Measurements from ENCODE around the gene CSNK2A3.

CSNK2A3 gene

GRCh38 chr11:11322101-11322500 is 30.9 kb downstream of the CSNK2A3 start:
- Histone ChIP-seq H2AK5ac (ENCODE audit: low read depth, low read length) (no peak overlapping the region), H3K79me1 (ENCODE audit: low read depth, low read length) (no peaks in the 10 kb centered on the region), H4K91ac (ENCODE audit: low read depth, low read length, poor library complexity) (no peak overlapping the region), H3K4me2 (ENCODE audit: insufficient read depth, low read length, poor library complexity, severe bottlenecking) (no peak overlapping the region), H3K4ac (ENCODE audit: low read length) (no peak overlapping the region), H2BK120ac (ENCODE audit: low read depth, low read length) (no peak overlapping the region), H3K4me3 (ENCODE audit: low read length in 2 of 2) (no peak overlapping the region), H2BK5ac (ENCODE audit: low read length) (no peak overlapping the region), H3K18ac (ENCODE audit: low read length) (no peak overlapping the region), H3K4me1 (ENCODE audit: control insufficient read depth in 2 of 2, insufficient read depth in 1 of 2, low read depth in 1 of 2, low read length in 2 of 2) (peaks cover 0 to 5% of the 10 kb centered on the region in 2 donors), H2BK12ac (ENCODE audit: low read length) (no peak overlapping the region), H2BK15ac (ENCODE audit: low read length) (no peak overlapping the region), H3K9ac (ENCODE audit: low read depth, low read length, poor library complexity) (no peak overlapping the region), H3K36me3 (replicated peaks in 1 of 2; ENCODE audit: control insufficient read depth in 2 of 2, insufficient read depth in 2 of 2, low read length in 2 of 2) (no peaks in the 10 kb centered on the region), H3K14ac (ENCODE audit: low read length) (no peak overlapping the region), H3K9me3 (replicated peaks in 1 of 2; ENCODE audit: control insufficient read depth in 2 of 2, insufficient read depth in 1 of 2, low read depth in 1 of 2, low read length in 2 of 2) (peaks cover 0 to 1% of the 10 kb centered on the region in 2 donors), H3K23ac (ENCODE audit: low read depth, low read length, poor library complexity) (no peak overlapping the region), H3K27ac (replicated peaks; ENCODE audit: low read length) (no peak overlapping the region), H2AFZ (ENCODE audit: low read length) (no peak overlapping the region), H4K8ac (ENCODE audit: low read depth, low read length) (no peak overlapping the region), H3K27me3 (ENCODE audit: control insufficient read depth in 3 of 3, insufficient read depth in 3 of 3, low read depth in 1 of 3, low read length in 3 of 3) (no peaks in the 10 kb centered on the region)
- DNase-seq (ENCODE audit: low spot score): no peak

- Histone ChIP-seq H3K18ac (ENCODE audit: low read length) (peak overlapping the region; percentile 18), H4K8ac (ENCODE audit: low read depth, low read length) (no peak overlapping the region), H3K79me1 (ENCODE audit: low read depth, low read length) (no peaks in the 10 kb centered on the region), H3K14ac (ENCODE audit: low read length) (no peak overlapping the region), H4K91ac (ENCODE audit: low read depth, low read length, poor library complexity) (no peak overlapping the region), H3K4ac (ENCODE audit: low read length) (no peak overlapping the region), H3K4me1 (ENCODE audit: control insufficient read depth in 2 of 2, insufficient read depth in 1 of 2, low read depth in 1 of 2, low read length in 2 of 2) (peaks cover 0 to 5% of the 10 kb centered on the region in 2 donors), H2AFZ (ENCODE audit: low read length) (no peak overlapping the region), H2AK5ac (ENCODE audit: low read depth, low read length) (no peak overlapping the region), H3K9ac (ENCODE audit: low read depth, low read length, poor library complexity) (no peak overlapping the region), H3K36me3 (replicated peaks in 1 of 2; ENCODE audit: control insufficient read depth in 2 of 2, insufficient read depth in 2 of 2, low read length in 2 of 2) (no peaks in the 10 kb centered on the region), H3K27me3 (ENCODE audit: control insufficient read depth in 3 of 3, insufficient read depth in 3 of 3, low read depth in 1 of 3, low read length in 3 of 3) (no peaks in the 10 kb centered on the region), H2BK12ac (ENCODE audit: low read length) (no peak overlapping the region), H3K27ac (replicated peaks; ENCODE audit: low read length) (no peak overlapping the region), H3K4me2 (ENCODE audit: insufficient read depth, low read length, poor library complexity, severe bottlenecking) (no peak overlapping the region), H3K9me3 (replicated peaks in 1 of 2; ENCODE audit: control insufficient read depth in 2 of 2, insufficient read depth in 1 of 2, low read depth in 1 of 2, low read length in 2 of 2) (peaks cover 0 to 1% of the 10 kb centered on the region in 2 donors), H3K4me3 (ENCODE audit: low read length in 2 of 2) (no peak overlapping the region), H2BK15ac (ENCODE audit: low read length) (no peak overlapping the region), H3K23ac (ENCODE audit: low read depth, low read length, poor library complexity) (no peak overlapping the region), H2BK5ac (ENCODE audit: low read length) (no peak overlapping the region), H2BK120ac (ENCODE audit: low read depth, low read length) (no peak overlapping the region)
- no peak for DNase-seq (ENCODE audit: low spot score)
- WGBS, 2 donors (ENCODE audit: extremely low coverage in 2 of 2, insufficient read length in 2 of 2, insufficient replicate concordance in 1 of 2): no CpG with 5 or more reads among the region's 2 CpGs
These were observed 32.2 kb downstream of the CSNK2A3 start for GRCh38 chr11:11320825-11321224.

DNA sequence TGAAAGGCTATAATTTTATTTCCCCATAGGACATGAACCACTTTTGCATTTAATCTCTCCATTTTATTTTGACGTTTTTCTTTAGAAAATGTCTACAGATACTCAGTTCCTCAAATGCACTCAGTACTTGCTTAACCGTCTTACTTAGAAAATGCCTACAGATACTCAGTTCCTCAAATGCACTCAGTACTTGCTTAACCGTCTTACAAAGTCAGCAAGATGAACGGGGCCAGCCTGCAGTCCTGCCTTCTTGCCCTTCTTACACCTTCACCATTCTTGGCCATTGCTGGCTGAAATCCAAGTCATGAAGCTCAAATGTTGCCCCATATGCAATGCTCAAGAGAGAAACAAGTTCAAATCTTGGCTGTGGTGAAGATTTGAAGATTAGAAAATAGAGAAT is 34.1 kb downstream of the CSNK2A3 start:
- Histone ChIP-seq H3K4me1 (ENCODE audit: control insufficient read depth in 2 of 2, insufficient read depth in 1 of 2, low read depth in 1 of 2, low read length in 2 of 2) (peaks cover 0 to 5% of the 10 kb centered on the region in 2 donors), H3K9ac (ENCODE audit: low read depth, low read length, poor library complexity) (no peak overlapping the region), H2AK5ac (ENCODE audit: low read depth, low read length) (no peak overlapping the region), H2BK5ac (ENCODE audit: low read length) (no peak overlapping the region), H3K9me3 (replicated peaks in 1 of 2; ENCODE audit: control insufficient read depth in 2 of 2, insufficient read depth in 1 of 2, low read depth in 1 of 2, low read length in 2 of 2) (no peaks in the 10 kb centered on the region), H3K14ac (ENCODE audit: low read length) (no peak overlapping the region), H2BK120ac (ENCODE audit: low read depth, low read length) (no peak overlapping the region), H2BK12ac (ENCODE audit: low read length) (no peak overlapping the region), H2AFZ (ENCODE audit: low read length) (no peak overlapping the region), H4K8ac (ENCODE audit: low read depth, low read length) (no peak overlapping the region), H3K4me3 (ENCODE audit: low read length in 2 of 2) (no peak overlapping the region), H3K79me1 (ENCODE audit: low read depth, low read length) (no peaks in the 10 kb centered on the region), H3K4me2 (ENCODE audit: insufficient read depth, low read length, poor library complexity, severe bottlenecking) (no peak overlapping the region), H3K27ac (replicated peaks; ENCODE audit: low read length) (no peak overlapping the region), H3K23ac (ENCODE audit: low read depth, low read length, poor library complexity) (no peak overlapping the region), H2BK15ac (ENCODE audit: low read length) (no peak overlapping the region), H3K18ac (ENCODE audit: low read length) (no peak overlapping the region), H4K91ac (ENCODE audit: low read depth, low read length, poor library complexity) (no peak overlapping the region), H3K36me3 (replicated peaks in 1 of 2; ENCODE audit: control insufficient read depth in 2 of 2, insufficient read depth in 2 of 2, low read length in 2 of 2) (no peaks in the 10 kb centered on the region), H3K27me3 (ENCODE audit: control insufficient read depth in 3 of 3, insufficient read depth in 3 of 3, low read depth in 1 of 3, low read length in 3 of 3) (no peaks in the 10 kb centered on the region), H3K4ac (ENCODE audit: low read length) (no peak overlapping the region)
- no peak for DNase-seq (ENCODE audit: low spot score)
- WGBS, 2 donors (ENCODE audit: extremely low coverage in 2 of 2, insufficient read length in 2 of 2, insufficient replicate concordance in 1 of 2): no CpG with 5 or more reads among the region's 4 CpGs

- H3K9me3 ChIP-seq (replicated peaks in 1 of 2; ENCODE audit: control insufficient read depth in 2 of 2, insufficient read depth in 1 of 2, low read depth in 1 of 2, low read length in 2 of 2): no peaks in the 10 kb centered on the region
- H3K79me1 ChIP-seq (ENCODE audit: low read depth, low read length): no peaks in the 10 kb centered on the region
- H4K8ac ChIP-seq (ENCODE audit: low read depth, low read length): no peak overlapping the region
- no peak overlapping the region for H2BK15ac ChIP-seq (ENCODE audit: low read length)
- no peak overlapping the region for H3K4me2 ChIP-seq (ENCODE audit: insufficient read depth, low read length, poor library complexity, severe bottlenecking)
- no peak overlapping the region for H3K27ac ChIP-seq (replicated peaks; ENCODE audit: low read length)
- H2BK5ac ChIP-seq (ENCODE audit: low read length): no peak overlapping the region
- peaks cover 0 to 5% of the 10 kb centered on the region in 2 donors for H3K4me1 ChIP-seq (ENCODE audit: control insufficient read depth in 2 of 2, insufficient read depth in 1 of 2, low read depth in 1 of 2, low read length in 2 of 2)
- no peak for DNase-seq (ENCODE audit: low spot score)
- no peak overlapping the region for H3K14ac ChIP-seq (ENCODE audit: low read length)
- H3K18ac ChIP-seq (ENCODE audit: low read length): no peak overlapping the region
- no peak overlapping the region for H3K4me3 ChIP-seq (ENCODE audit: low read length in 2 of 2)
- H4K91ac ChIP-seq (ENCODE audit: low read depth, low read length, poor library complexity): no peak overlapping the region
- no peak overlapping the region for H2BK12ac ChIP-seq (ENCODE audit: low read length)
- no peak overlapping the region for H2AK5ac ChIP-seq (ENCODE audit: low read depth, low read length)
- no peak overlapping the region for H2AFZ ChIP-seq (ENCODE audit: low read length)
- H2BK120ac ChIP-seq (ENCODE audit: low read depth, low read length): no peak overlapping the region
- H3K9ac ChIP-seq (ENCODE audit: low read depth, low read length, poor library complexity): no peak overlapping the region
- no peaks in the 10 kb centered on the region for H3K36me3 ChIP-seq (replicated peaks in 1 of 2; ENCODE audit: control insufficient read depth in 2 of 2, insufficient read depth in 2 of 2, low read length in 2 of 2)
- H3K23ac ChIP-seq (ENCODE audit: low read depth, low read length, poor library complexity): no peak overlapping the region
- no peak overlapping the region for H3K4ac ChIP-seq (ENCODE audit: low read length)
- WGBS, 2 donors (ENCODE audit: extremely low coverage in 2 of 2, insufficient read length in 2 of 2, insufficient replicate concordance in 1 of 2): no CpG with 5 or more reads among the region's 7 CpGs
- no peaks in the 10 kb centered on the region for H3K27me3 ChIP-seq (ENCODE audit: control insufficient read depth in 3 of 3, insufficient read depth in 3 of 3, low read depth in 1 of 3, low read length in 3 of 3)
These were observed 34.6 kb downstream of the CSNK2A3 start for GRCh38 chr11:11318461-11318860.

Measured in neuronal stem cell (in vitro differentiated cells).